Tibial nerve (tissue), 4 donors: ENCODE results near the gene GTF2B.

Experiments
- EP300 ChIP-seq, 2 donors: sonication (generic); formaldehyde crosslinking; IDR thresholded peaks; one replicate each; pipeline ENCODE4 v1.6.1; 2017; ENCODE audit warnings: antibody characterized with exemption in 2 of 2, mild to moderate bottlenecking in 1 of 2
- POLR2A ChIP-seq, 2 donors: fragments of 450-650 bp; IDR thresholded peaks; one replicate each; pipeline ENCODE4 v1.6.1; 2017; ENCODE audit warnings: antibody characterized with exemption in 2 of 2, mild to moderate bottlenecking in 2 of 2, moderate library complexity in 2 of 2
- TF ChIP-seq, protein P1 (sequence below), 5 experiments: fragments of 200-600 bp in 3 of 5; fragments of 450-650 bp in 2 of 5; sonication (generic) in 3 of 5; IDR thresholded peaks; one replicate each; pipeline ENCODE4 v1.5.1; 2016 to 2019; ENCODE audit warnings: antibody characterized with exemption in 5 of 5, mild to moderate bottlenecking in 3 of 5, moderate library complexity in 2 of 5

DNA sequence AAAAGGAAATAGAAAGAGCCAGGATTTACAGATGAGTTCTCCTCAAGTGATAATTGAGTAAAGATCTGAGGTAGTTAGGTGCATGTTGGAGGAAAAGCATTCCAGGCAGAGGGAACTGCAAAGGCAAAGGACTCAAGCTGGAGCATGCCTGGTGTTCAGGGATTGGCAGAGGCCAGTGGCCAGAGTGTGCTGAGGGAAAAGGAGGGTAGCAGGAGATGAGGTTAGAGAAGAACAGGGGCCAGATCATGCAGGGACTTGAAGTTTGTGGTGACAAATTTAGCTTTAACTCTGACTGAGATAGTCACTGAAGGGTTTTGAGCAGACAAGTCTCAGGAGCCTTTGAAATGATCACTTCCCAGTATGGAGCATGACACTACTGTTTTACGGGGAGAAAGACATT is 19.0 kb upstream of the GTF2B start:
- TF ChIP-seq, protein P1, sequence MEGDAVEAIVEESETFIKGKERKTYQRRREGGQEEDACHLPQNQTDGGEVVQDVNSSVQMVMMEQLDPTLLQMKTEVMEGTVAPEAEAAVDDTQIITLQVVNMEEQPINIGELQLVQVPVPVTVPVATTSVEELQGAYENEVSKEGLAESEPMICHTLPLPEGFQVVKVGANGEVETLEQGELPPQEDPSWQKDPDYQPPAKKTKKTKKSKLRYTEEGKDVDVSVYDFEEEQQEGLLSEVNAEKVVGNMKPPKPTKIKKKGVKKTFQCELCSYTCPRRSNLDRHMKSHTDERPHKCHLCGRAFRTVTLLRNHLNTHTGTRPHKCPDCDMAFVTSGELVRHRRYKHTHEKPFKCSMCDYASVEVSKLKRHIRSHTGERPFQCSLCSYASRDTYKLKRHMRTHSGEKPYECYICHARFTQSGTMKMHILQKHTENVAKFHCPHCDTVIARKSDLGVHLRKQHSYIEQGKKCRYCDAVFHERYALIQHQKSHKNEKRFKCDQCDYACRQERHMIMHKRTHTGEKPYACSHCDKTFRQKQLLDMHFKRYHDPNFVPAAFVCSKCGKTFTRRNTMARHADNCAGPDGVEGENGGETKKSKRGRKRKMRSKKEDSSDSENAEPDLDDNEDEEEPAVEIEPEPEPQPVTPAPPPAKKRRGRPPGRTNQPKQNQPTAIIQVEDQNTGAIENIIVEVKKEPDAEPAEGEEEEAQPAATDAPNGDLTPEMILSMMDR (IDR thresholded peaks at IDR 0.05): no peak
- TF ChIP-seq EP300 (IDR thresholded peaks at IDR 0.05): no peak
- no peak for TF ChIP-seq POLR2A (IDR thresholded peaks at IDR 0.05)
